GM18507 (cell line): Measurements from ENCODE around the gene TMEM209.
A peak's percentile ranks its signal among the peaks of the same experiment; 100 is the strongest.

Source experiments
- DNase-seq: peaks from one replicate; pipeline ENCODE4 v3.0.0; 2011; ENCODE audit warnings: low read depth; ENCODE audit not compliant: insufficient read length; ENCODE audit errors: extremely low spot score
- FAIRE-seq: peaks from 2 replicates; lab custom pipeline; 2011; peaks lifted over from hg19 to GRCh38; lab: Jason Lieb, UNC

Gene TMEM209

DNA sequence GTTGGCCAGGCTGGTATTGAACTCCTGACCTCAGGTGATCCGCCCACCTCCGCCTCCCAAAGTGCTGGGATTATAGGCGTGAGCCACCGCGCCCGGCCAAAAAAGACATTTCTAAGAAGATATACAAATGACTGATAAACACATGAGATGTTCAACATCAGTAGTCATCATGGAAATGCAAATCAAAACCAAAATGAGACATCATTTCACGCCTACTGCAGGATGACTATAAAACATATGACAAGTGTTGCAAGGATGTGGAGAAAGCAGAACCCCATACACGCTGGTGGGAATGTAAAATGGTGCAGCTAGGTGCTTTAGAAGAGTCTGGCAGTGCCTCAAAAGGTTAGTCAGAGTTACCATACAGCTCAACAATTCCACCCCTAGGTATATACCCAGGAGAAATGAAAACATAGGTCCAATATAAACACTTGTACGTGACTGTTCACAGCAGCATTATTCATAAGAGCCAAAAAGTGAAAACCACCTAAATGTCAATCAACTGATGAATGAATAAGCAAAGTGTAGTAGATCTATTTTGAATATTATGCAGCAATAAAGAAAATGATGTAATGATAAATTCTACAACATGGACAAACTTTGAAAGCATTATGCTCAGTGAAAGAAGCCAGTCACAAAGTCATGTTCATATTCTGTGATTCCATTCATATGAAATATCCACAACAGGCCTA is 24.5 kb downstream of the TMEM209 start:
- FAIRE-seq (peak; percentile 59), DNase-seq (no peak)

DNA sequence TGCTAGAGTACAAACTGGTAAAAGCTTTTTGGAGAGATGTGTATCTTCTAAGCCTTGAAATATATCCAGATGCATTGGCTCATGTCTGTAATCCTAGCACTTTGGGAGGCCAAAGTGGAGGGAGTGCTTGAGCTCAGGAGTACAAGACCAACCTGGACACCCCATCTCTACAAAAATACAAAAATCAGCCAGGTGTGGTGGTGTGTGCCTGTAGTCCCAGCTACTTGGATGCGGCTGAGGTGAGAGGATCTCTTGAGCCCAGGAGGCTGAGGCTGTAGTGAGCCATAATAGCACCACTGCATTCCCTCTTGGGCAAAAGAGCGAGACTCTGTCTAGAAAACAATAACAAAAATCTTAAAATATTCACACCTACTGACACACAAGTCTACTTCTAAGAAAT is 25.6 kb downstream of the TMEM209 start:
- FAIRE-seq: no peak

DNA sequence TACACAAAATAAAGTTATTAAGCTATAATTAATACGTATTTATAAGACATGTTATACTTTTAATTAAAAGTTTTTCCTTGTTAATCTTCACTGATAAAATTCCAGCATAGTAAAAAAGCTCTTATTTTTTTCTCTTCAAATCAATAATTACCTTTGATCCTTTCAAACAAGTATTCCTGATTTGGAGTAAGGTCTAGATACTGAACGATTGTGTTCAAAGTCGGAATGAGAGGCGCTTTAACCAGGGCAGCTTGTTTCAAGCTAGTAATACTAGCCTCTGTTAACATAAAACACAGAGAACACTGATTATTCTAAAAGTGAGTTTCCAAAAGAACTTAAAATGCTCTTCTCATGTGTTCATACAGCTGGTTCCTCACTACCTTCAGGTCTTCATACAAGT is 27.0 kb downstream of the TMEM209 start:
- DNase-seq (no peak), FAIRE-seq (no peak)

More for the DNA sequence above, 25.6 kb downstream of the TMEM209 start:
- DNase-seq: no peak

DNA sequence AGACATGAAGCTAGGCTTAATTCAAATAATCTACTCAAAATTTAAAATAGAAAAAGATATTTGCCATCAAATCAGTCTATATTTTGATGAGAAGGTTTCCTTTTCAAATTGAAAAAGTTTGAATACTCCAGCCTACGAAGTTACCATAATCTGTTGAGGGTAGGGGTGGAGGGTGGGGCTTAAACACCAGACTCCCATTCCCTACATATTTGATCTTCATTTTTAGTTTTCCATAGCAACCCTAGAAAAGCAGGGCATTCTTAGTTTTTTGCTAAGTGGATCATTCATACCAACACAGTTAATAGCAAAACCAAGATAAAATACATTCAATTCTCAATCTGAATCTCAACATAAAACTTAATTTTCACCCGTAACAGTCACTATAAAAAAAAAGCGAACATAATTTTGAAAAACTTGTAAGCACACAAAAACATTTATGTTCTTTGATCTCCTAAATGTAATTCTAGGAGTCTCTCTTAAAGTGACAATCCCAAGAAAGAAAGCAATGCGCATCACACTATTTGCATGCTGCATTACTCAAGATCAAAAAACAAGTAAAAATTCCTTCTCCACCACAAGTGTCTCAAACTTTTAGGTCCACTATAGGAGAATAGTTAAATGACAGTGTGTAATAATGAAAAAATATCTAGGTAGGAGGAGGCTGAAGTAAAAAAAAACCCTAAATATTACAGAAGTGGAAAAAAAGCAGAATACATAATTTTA is 30.8 kb downstream of the TMEM209 start:
- DNase-seq (no peak), FAIRE-seq (no peak)

DNA sequence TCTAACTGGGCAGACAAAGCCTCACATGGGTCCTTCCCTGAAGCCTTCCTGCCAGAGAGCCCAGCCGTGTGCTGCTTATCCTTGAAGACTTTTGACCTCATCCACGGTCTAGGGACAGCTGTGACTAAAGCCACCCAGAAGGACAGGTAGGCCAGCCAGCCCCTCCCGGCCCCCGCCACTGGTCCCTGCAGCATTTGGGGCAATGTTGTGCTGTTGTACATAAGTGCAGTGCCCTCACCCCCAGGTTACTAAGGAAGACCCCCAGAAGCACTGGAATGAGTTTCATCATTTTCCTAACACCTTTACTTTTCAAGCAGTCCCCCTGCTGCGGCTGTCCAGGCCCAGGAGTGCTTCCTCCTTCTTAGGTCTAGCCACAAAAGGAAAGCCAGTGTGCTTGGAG is 43.0 kb downstream of the TMEM209 start:
- no peak for DNase-seq
- FAIRE-seq: no peak

DNA sequence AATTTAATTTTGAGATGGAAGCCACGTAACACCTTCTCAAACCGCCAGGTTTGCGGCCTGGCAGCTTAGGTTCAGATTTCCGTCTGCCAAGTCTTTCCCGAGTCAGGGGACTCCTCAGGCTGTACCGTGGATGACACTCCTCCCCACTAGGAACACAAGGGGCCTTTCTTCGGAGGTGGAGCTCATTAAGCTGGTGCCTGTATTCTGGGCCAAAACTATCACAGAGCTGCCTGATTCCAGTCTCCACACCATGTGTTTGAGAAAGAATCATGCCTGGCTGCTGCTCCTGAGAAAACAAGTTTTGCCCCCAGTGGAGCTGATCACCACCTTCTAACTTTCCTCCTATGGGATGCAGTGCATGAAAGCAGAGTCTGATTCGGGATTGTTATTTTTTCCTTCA is 44.8 kb downstream of the TMEM209 start:
- no peak for DNase-seq
- FAIRE-seq: no peak

DNA sequence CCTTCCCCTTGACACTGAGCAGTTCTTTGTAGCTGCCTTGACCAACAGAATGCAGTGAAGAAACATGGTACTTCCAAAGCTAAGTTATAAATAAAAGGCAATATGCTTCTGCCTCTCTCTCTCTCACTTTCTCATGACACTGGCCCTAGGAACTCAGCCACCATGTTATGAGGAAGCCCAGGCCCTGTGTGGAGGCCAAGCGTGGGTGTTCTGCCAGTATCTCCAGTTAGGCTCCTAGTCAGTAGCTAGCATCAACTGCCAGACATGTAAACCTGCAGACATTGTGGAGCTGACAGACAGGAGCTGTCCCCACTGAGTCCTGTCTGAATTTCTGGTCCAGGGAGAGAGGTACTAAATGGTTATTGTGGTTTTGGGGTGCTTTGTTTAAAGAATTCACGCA is 45.2 kb downstream of the TMEM209 start:
- no peak for FAIRE-seq
- DNase-seq: no peak

DNA sequence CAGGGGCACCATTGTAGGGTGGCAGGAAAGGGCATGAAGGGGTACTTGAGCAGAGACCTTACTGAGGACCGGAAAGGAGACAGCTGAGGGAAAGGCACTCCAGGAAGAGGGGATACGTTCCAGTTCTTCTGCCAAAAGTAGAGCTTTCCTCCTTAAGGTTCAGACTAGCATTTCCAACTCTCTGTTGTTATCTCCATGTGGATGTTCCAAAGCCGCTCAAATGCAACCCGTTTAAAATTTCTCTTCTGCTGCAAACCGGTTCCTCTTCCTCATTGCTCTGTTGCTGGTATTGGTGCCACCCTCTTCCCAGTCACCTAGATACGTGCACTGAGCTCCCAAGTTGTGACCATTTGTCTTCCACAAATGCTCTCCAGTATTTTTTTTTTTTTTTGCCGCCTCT is 47.5 kb downstream of the TMEM209 start:
- FAIRE-seq: no peak
- DNase-seq: no peak

DNA sequence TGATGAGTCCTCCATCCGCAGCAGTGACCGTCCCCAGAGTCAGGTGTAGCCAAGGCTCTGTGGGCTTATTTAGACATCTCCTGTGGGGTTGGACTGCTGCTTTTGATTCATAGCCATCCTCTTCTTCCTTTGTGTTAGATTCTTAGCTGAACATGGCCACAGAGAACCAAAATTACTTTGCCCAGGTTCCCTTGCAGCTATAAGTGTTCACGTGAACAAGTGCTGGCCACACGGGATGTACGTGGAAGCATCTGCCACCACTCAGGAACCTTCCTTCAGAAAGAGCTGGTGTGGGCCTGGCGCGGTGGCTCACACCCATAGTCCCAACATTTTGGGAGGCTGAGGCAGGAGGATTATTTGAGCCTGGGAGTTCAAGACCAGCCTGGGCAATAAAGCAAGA is 49.1 kb downstream of the TMEM209 start:
- FAIRE-seq (no peak), DNase-seq (no peak)

DNA sequence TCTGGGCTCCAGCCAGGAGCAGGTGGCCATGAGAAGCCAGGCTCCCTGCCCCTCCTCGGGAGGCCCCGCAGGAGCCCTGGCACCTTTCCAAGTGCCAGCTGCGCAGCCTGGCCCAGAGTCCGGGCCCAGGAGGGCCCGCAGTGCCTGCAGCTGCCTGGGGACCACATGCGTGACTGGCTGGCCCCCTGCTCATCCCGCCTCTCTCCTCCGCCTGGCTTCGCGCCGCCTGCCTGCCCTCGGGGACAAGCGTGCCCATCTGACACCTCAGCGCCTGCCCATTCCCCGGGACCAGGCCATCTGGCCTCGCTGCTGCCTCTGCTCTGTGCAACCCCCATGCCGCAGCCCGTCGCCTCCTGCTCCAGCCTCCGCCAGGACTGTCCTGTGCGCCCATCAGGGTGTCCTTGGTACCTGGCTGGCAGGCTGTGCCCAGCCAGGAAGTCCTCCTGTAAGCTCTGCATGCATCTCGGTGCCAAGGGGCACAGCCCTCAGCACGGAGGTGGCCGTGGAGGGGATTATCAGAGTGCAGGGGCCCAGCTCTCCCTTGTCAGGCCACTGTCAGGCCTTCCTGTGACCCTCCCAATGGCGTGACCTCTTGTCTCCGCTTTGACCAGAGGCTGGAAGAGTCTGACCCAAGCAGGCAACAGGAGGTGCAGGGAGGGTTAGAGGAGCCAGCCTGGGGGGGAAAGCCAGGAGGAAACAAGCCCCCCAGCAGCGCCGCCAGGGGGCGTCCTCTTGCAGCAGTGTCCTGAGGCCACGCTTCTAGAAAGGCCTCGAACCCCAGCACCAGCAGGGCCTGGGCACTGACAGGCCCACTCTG is 50.5 kb downstream of the TMEM209 start:
- FAIRE-seq: no peak
- no peak for DNase-seq

DNA sequence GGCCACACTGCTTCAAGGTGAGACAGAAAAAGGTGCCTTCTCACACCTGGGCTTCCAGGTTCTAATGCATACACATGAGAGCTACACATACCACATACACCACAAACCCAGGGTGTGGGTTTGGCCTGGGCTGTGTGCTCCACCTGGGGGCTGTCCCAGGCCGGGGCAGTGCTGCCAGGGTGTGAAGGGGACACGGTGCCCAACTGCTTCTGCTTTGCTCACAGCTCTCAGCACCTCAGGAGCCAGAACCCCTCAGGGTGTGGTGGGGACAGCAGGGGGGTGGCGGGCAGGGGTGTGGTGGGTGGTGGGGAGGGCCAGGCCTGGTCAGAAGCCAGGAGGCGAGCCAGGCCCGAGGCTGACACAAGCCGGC is 51.1 kb downstream of the TMEM209 start:
- DNase-seq (no peak), FAIRE-seq (no peak)

DNA sequence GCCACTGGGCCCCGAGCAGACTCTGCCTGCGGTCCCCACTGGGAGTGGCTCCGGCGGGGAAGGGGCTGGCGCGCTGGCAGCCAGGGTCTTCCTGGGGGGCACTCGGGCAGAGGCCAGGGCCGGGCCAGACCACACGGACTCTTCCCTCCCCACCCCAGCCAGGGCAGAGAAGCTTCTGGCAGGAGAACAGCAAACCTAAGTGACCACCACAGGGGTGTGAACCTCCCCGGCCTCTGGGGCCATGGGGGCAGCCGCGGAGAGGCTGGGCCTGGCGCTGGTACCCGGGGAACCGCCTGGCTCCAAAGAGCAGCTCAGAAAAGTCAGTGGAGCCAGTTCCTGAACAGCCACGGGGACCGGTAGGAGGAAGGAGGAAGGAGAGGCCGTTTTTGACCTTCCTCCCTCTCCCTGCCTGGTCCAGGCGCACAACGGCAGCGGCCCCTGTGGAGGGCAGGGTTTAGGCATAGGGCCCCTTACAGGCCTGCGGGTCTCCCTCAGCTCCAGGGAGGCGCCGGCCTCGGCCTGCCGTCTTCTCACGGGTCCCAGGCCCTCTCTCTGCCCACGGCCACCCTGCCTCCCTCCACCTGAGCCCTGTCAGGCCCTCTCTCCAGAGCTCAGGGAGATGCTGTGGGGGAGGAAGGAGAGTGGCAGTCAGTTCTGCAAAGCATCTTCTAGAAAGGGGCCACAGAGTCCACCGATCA is 51.8 kb downstream of the TMEM209 start:
- DNase-seq (no peak), FAIRE-seq (no peak)

DNA sequence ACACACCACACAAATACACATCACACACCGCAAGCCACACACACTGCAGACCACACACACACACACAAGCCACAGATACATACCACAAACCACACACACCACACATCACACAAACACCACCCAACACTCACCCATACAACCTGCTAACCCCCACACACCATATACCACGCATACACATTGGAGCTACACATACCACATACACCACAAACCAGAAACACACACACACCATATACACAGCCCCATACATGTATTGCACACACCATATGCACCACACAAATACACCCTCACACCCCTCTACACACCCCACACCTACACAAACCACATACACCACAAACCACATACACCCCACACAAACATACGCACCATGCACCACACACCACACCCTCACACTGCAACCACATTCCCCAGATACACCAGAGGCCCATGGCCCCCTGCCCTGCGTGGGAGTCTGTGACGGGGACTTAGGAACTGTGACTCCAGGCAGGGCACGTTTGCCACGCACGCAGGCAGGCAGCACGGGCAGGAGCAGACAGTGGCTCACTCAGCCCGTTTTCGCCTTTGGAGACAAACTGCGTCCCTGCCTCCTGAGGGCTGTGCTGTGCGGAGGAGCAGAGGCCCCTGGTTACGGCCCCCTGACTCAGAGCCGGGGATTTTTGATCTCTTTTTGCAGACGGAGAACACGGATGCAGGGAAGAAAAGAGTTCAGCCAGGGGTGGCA is 52.6 kb downstream of the TMEM209 start:
- DNase-seq (no peak), FAIRE-seq (peak; percentile 12)

DNA sequence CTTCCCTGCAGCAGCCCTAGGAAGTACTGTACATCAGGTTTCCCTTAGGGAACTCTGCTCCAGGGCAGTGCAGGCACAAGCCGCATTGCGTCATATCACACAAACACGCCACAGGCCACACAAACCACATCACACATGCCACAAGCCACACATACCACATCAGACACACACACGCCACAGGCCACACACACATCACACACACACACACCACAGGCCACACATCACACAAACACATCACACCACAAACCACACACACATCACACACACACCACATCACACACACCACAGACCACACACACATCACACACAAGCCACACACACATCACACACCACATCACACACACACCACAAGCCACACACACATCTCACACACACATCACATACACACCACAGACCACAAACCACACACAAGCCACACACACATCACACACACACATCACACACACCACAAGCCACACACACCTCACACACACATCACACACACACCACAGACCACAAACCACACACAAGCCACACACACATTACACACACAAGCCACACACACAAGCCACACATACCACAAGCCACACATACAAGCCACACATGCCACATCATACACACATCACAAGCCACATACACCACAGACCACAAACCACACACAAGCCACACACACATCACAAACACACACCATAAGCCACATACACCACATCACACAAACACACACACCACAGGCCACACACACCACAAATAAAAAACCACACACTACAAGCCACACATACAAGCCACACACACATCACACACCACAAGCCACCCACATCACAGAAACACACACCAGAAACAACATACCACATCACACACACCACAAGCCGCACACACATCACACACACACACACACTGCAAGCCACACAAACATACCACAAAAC is 53.4 kb downstream of the TMEM209 start:
- FAIRE-seq (peak; percentile 56), DNase-seq (no peak)

DNA sequence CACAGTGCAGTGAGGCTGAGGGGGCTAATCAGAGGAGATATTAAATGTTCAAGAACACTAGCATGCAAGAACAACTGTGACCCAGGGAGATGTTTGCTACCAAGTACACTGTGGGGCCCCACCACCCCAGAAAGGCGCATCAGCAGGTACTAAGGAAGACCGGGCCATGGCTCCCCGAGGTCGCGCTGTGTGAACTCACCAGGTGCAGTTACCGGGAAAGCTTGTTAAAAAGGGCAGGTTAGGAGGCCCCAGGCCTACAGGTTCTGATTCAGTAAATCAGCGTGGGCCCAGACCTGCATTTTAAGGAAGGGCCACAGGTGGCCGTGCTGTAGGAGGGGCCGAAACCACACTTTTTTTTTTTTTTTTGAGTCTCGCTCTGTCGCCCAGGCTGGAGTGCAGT is 54.6 kb downstream of the TMEM209 start:
- FAIRE-seq (no peak), DNase-seq (no peak)

DNA sequence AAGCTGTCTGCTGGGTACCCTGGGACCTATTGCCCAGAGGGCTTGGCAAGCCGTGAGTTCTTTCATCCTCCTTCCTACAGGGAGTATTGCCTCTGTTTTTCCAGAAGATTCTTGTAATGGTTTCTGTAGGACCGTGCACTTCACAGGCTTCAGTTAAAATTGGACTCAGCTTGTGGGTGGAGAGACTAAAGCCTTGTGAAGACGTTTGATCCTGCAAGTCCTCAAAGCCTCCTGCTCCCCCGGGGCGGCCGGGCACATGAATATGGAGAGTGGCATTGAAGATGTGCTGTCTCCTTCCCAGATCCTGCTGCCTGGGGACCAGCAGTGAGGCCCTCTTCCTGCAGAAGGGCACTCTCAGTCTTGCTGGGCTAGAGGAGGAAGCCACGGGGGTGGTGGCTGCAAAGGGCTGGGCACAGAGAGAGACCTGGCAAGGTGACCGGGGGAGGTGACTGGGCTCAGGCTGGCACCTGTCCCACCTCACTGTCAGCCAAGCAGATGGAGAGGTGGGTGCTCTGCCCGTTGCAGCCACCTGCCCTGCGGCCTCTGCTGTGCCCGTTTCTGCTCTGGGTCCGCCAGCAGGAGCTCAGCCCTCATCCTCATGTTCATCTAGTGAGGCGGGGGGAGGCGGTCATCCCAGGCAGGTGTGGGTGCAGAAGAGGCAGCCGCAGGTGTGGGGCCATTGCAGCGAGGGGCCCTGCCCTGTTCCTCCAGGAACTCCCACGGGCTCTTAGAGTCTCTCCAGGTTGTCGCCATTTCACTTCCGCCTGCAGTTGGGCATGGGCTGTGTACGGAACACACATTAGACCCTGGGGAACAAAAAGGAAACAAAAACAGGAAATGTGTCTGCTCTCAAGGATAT is 55.7 kb downstream of the TMEM209 start:
- peak; percentile 73 for FAIRE-seq
- DNase-seq: no peak

DNA sequence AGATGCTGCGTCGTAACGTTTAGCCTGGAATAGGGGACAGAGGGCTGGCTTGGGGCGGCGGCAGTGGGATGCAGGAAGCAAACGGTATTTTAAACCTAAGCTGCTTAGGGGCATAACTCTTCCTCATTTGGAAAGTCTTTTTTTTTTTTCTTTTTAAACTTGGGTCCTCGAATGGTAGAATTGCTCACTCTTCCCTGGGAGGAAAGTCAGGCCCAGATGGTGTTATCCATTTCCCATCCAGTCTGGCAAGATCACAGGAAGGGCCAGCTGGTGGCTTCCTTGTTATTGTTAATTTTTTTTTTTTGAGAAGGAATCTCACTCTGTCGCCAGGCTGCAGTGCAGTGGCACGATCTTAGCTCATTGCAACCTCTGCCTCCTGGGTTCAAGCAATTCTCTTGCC is 56.6 kb downstream of the TMEM209 start:
- DNase-seq (no peak), FAIRE-seq (no peak)
